ENCODE measurements around the gene ARHGAP8.

ARHGAP8 gene

DNA sequence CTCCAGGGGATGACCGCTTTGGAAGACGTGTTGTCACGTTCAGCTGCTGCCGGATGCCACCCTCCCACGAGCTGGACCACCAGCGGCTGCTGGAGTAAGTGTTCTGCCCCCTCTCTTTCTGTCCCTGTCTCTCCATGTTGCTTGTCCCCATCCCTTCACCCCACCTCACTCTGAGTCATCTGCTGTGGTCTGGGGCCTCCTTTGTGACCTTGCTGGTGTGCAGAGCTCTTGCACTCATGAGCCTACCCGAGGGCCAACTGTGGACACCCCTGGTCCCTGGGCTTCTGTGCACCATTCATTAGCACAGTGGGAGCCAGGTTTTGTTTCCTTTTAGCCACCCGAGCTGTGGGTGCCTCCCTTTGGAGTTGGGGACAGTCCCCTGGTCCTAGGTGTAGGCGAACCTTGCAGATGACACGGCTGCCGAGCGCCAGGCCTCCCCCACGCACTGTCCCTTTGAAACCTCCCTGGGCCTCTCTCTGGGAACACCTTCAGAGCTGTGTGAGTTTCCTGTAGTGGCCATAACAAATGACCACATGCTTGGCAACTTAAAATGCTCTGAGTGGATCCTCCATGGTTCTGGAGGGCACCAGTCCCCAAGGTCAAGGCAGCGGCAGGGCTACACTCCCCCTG is 49.8 kb downstream of the ARHGAP8 start:
- no peak for DNase-seq (ENCODE audit: low read depth in 2 of 2)

DNA sequence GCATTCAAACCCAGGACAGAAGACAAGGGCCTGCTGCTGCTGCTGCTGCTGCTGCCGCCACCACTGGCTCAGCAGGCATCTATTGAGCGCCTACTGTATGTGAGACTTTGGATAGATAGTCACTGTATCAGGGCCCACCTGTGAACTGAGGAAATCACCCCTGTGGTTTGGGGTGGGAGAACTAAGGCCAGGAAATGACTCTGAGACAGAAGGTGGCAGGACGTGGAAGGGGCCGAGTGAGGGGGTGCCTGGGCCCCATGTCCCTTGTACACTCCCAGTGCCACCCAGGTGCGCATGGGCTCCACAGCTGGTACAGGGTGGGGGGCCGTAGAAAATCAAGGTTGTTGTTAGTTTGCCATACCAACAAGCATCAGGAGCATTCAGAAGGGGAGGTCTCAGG is 50.6 kb downstream of the ARHGAP8 start:
- no peak for DNase-seq (ENCODE audit: low read depth in 2 of 2)

- DNase-seq (ENCODE audit: low read depth in 2 of 2): no peak
Observed at GRCh38 chr22:44804327-44804726, 52.0 kb downstream of the ARHGAP8 start.

DNA sequence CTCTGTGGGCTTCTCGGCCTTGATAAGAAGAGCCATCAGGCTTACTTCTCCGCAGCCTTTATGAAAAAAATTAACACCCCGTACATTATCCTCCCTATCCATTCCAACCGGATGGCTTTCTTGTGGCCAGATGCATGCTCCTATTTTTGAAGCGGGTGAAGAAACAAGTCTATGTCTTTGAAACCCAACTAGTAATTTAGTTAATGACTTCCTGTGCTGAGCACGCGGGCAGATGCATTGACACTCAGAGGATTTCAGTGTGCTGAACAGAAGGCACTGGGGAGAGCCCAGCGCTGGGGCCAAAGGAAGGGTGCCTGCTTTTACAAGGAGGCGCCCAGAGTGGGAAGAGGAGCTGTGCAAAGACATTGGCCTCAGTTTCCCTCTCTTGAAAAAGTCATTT is 53.3 kb downstream of the ARHGAP8 start:
- no peak for DNase-seq (ENCODE audit: low read depth in 2 of 2)

DNA sequence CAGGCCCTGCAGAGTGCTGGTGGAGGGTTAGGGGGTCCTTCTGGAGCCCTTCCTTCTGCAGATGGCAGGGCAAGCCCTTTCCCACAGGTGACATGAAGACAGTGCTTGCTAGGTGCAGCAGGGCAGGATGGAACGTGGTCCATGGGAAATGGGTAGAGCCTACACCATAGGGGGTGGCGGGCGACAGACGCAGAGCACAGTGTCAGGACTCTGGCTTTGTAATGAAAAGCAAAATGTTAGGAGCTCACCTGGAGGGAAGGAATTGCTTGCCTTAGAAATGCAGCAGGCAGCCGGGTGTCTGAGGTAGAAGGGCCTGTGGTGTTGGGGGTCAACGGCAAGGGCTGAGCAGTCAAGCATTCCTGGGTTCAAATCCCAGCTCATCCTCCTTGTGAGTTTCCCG is 54.9 kb downstream of the ARHGAP8 start:
- no peak for DNase-seq (ENCODE audit: low read depth in 2 of 2)

GRCh38 chr22:44807915-44808690 is 55.7 kb downstream of the ARHGAP8 start:
- DNase-seq (ENCODE audit: low read depth in 2 of 2): no peak

DNA sequence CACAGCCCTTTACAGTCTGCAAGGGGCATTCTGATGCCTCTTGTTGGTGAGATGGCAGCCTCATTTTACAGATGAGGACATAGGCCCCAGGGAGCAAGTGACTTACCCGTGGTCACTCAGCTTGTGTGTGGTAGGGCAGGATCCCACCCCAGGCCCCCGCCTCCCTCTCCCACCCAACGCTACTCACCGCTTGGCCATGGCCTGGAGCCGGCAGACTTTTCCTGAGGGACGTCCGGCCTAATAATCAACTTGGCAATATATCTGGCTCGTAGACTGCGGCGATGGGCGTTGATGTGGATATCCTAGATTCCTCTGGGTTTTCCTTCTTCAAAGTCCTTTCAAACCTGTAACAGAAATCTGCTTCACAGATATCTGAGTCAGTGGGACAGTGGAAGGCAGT is 57.1 kb downstream of the ARHGAP8 start:
- no peak for DNase-seq (ENCODE audit: low read depth in 2 of 2)

DNA sequence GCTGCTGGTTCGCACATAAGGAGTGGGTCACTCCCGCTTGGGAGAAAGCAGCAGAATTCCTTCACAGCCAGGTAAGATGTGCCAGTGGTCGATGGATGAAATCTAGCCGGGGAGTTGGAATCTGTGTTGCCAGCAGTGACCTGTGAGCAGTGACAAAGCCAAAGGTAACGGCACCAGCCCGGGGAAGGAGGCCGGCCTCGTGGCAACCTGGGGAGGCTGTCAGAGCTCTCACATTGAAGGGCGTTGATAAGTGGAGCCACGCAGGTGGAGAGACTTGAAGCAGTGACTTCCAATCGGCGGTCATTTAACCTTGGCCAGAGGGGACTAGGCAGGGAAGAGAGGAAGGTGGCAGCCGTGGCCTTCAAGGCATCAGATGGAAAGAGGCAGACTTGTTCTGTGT is 58.8 kb downstream of the ARHGAP8 start:
- DNase-seq (ENCODE audit: low read depth in 2 of 2): no peak

GRCh38 chr22:44813416-44813815 is 61.0 kb downstream of the ARHGAP8 start:
- DNase-seq (ENCODE audit: low read depth in 2 of 2): no peak

DNA sequence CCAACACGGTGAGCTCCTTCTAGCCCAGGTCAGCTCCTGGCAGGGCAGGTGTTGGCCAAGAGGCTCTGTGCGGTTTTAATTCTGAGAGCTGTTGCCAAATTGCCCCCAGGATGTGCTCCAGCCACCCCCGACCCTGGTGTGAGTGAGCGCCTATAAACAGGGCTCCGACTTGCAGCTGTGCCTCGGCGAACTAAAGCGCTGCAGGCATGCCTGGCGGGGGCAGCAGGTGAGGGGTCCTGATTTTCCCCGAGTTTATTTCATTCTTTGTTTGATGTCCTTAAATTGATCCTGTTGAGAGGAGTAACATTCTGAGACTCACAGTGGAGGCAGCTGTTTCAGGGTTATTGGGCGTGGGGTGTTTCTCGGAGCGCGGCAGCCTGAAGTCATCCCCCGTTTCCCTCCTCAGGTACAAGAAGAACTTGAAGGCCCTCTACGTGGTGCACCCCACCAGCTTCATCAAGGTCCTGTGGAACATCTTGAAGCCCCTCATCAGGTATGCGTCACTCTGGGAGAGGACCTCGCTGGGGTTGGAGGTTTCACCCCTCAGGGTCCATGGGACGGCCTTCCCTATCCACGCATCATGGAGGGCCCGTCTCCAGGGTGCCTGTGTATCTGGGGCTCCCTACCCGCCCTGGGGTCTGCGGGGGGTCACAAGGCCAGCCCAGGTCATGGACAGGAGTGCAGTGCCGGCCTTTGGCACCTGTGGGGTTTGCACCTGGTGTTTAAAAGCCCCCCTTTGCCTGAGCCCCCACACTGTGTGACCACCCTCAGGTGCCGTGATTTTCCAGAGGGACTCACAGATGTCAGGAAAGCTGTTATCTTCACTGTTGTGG is 62.1 kb downstream of the ARHGAP8 start:
- DNase-seq (ENCODE audit: low read depth in 2 of 2): no peak

DNA sequence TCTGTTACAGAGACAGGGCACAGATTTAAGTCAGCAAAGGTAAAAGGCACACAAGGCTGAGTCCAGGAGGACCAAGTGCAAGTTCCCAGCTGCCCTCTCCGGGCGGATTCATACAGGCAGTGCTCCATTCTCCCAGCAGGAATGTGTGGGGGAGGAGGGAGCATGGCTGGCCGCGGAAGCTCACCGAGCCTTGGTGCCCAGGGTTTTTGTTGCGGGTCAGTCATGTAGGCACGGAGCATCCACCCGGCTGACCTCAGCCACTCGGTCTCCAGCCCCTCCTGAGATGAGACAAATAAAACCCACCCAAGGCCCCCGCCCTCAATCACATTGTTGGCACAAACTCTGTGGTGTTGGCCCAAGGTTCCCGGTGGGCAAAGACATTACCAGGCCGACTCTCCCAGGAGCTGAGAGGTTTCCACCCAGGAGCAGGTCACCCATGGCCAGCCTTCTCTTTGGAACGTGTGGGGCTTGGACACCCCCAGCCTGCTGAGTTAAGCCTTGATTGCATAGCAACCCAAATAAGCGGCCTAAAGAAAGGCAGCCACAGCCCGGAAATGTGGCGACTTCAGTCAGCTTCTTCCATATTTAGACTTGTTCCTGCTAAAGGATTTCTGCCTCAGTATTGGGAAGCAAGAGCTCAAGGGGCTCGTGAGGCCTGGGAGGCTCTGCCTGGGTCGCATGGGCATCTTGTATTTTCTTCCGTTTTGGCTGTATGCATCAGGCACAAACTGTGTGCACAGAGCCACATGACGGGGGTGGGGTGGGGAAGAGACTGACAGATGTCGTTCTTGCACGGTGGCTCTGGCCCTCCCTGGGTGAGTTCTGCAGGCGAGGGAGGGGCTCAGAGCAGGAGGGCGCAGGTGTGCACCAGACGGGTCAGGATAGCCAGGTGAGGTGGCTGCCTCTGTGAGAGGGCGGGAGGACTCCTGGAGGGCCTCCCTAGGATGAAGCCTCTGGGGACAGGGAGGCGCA is 63.0 kb downstream of the ARHGAP8 start:
- DNase-seq (ENCODE audit: low read depth in 2 of 2): no peak

DNA sequence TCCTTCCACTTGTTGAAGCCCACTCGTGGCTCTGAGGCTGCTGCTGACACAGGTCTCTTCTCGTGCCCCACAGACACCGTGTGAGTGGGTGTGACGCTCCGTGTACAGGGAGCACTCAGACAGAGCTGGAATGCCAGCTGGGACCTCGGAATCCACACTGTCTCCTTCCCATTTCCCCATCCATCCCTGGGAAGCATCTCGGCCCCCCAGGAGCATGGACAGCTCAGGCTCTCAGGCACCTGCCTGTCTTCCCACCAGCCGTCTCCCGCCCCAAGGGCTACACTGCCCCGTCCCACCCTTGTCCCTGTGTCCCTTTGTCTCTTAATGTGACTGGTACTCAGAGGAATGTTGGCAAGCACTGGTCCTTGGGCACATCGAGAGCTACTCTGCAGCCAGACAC is 63.8 kb downstream of the ARHGAP8 start:
- DNase-seq (ENCODE audit: low read depth in 2 of 2): no peak

DNA sequence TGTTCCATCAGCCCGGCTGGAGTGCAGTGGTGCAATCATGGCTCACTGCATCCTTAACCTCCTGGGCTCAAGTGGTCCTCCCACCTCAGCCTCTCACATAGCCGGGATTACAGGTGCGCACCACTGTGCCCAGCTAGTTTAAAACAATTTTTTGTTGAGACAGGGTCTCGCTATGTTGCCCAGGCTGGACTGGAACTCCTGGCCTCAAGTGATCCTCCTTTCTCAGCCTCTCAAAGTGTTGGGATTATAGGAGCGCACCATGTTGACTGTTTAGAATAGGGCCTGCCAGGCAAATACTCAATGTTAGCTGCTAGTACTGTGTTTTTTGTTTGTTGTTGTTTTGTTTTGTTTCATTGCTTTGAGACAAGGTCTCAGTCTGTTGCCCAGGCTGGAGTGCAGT is 66.4 kb downstream of the ARHGAP8 start:
- no peak for DNase-seq (ENCODE audit: low read depth in 2 of 2)

- DNase-seq (ENCODE audit: low read depth in 2 of 2): no peak
Observed at GRCh38 chr22:44819966-44820631, 67.7 kb downstream of the ARHGAP8 start.

GRCh38 chr22:44821741-44822475 is 69.5 kb downstream of the ARHGAP8 start:
- no peak for DNase-seq (ENCODE audit: low read depth in 2 of 2)

DNA sequence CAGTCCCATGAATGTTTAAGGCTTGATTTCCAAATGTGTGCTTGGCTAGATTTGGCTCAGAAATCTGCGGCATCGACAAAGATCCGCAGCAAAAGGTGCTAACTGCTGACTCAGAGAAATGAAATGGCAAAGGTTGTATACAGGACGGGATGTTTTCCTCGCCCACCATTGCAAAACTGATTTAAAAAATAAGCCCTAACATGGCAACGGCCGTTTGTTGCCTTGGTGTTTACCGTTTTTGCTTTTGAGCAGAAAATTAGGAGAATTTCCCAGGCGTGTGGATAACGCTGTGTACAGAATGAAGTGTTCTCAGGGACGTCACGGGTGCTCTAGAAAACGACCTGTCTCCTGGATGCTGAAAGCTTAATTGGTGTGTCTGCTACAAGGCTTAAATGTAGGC is 70.2 kb downstream of the ARHGAP8 start:
- DNase-seq (ENCODE audit: low read depth in 2 of 2): no peak

- DNase-seq (ENCODE audit: low read depth in 2 of 2): no peak
Observed at GRCh38 chr22:44823396-44823795, 71.0 kb downstream of the ARHGAP8 start.

DNA sequence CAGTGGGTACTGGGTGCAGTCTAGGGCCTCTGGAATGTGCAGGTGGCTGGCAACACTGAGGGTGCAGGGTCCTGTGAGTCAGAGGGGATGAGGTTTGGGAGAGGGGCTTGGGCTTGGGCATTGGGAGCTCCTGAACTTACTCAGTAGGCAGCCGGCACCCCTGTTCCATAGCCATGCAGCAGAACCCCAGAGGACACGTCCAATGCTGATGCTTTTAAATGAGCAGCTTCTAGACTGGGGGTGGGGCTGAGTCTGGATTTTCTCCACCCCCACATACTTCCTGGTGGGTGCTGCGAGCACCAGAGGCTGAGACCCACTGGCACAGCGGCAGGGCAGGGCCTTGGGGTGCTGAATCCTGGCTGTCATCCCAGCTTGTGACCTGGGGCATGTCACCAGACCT is 71.4 kb downstream of the ARHGAP8 start:
- no peak for DNase-seq (ENCODE audit: low read depth in 2 of 2)

DNA sequence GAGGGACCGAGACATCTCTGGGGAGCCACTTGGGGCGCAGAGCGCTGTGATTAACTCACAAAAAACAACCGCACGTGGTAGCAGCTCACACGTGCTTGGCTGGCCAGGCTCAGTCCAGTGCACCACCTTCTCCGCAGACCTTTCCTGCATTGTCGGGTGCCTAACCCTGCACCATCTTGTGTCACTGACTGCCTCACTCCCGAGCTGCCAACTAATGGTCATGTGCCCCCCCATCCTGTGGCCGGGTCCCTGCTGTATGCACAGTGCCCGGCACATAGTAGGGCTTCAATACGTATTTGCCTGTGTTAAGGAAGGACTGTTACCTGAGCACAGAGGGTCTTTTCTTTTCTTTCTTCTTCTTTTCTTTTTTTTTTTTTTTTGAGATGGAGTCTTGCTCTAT is 71.9 kb downstream of the ARHGAP8 start:
- DNase-seq (ENCODE audit: low read depth in 2 of 2): no peak
